Body of pancreas (tissue), 4 donors: ENCODE results near the gene NLN. TPM values are rescaled to one million over a fixed set of nuclear protein-coding genes. Genes with fewer than 3 reads are reported as not detected.
"Not testable (repeated sequence)": the region's sequence is repeated elsewhere in the genome, so short reads cannot be mapped to it uniquely, and the experiment has no call there.

Experiments used
- ATAC-seq: fragments of 150-250 bp; one replicate; pipeline ENCODE4 v1.9.1; 2016
- DNase-seq, 4 donors: peaks; one replicate each; pipeline ENCODE4 v3.0.0-alpha.2; 2019
- H3K27ac ChIP-seq, 4 donors: fragments of 200-600 bp; sonication (generic); 1 replicate in 3 of 4; 2 replicates in 1 of 4; pipeline versions ENCODE4 v1.5.1 to v1.6.1; 2016 to 2019; ENCODE audit warnings: mild to moderate bottlenecking in 1 of 4, mixed read lengths in 1 of 4, moderate library complexity in 1 of 4
- H3K27me3 ChIP-seq, 2 donors: fragments of 200-600 bp; sonication (generic); one replicate each; pipeline ENCODE4 v1.6.0; 2016; ENCODE audit warnings: mild to moderate bottlenecking in 1 of 2
- H3K36me3 ChIP-seq, 2 donors: fragments of 200-600 bp; sonication (generic); replicated peaks in 1 of 2; 2 replicates each; pipeline ENCODE4 v1.5.1; 2016; ENCODE audit warnings: low read depth in 2 of 2; ENCODE audit not compliant: insufficient read depth in 1 of 2
- H3K4me1 ChIP-seq: fragments of 200-600 bp; sonication (generic); one replicate; pipeline ENCODE4 v1.6.0; 2016
- H3K4me3 ChIP-seq, 2 donors: fragments of 200-600 bp; sonication (generic); 1 replicate in 1 of 2; 2 replicates in 1 of 2; pipeline ENCODE4 v1.5.1; 2016 to 2019
- H3K9me3 ChIP-seq, 3 donors: fragments of 200-600 bp; sonication (generic); 1 replicate in 2 of 3; 2 replicates in 1 of 3; pipeline ENCODE4 v1.5.1; 2016
- CTCF ChIP-seq, 7 experiments: fragments of 450-650 bp in 4 of 7; fragments of 200-600 bp in 3 of 7; sonication (generic) in 3 of 7; IDR thresholded peaks; one replicate each; pipeline ENCODE4 v1.5.1; 2016 to 2019; ENCODE audit warnings: antibody characterized with exemption in 7 of 7
- POLR2A ChIP-seq, 3 donors: fragments of 450-650 bp; IDR thresholded peaks; one replicate each; pipeline ENCODE4 v1.6.1; 2016; ENCODE audit warnings: antibody characterized with exemption in 3 of 3, mild to moderate bottlenecking in 2 of 3
- WGBS, 2 donors: methylation state at CpG; one replicate each; pipeline ENCODE4 v1.1.5; 2017; 5-methylcytosine and 5-hydroxymethylcytosine counted together
- intact Hi-C: fragments of 100-400 bp; cut with DNase I; formaldehyde crosslinking; loops from one replicate; pipeline ENCODE4 v1.15.1; 2023
- total RNA-seq, 2 donors: library from RNA; depleted of rRNA; stranded (reverse); fragments of >200 nt; gene quantifications; one replicate each; pipeline ENCODE4 v1.1.0, GENCODE V29; 2016

The NLN gene
- total RNA-seq, 2 donors from 2014 or later, result 2.3 to 8.0 TPM

DNA sequence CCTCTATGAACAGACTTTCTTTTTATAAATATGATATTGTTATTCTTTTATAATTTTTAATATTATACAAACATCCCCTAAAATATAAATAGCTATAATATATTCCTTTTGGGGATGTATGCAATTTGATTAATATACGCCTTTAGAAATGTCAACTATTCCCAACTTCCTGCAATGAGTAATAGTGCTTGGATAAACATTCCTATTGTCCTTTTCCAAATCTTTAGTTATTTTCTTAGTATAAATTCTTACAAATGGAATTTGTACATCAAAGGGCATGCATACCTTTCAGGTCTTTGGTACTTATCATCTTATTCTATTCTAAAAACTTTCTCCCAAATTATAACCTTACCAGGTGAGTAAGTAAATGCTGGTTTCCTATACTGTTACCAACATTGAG is 6.2 kb downstream of the NLN start:
- H3K4me3 ChIP-seq, result no peak overlapping the region
- peaks cover 1% of the 10 kb centered on the region for H3K4me1 ChIP-seq
- TF ChIP-seq POLR2A (IDR thresholded peaks at IDR 0.05), result no peak
- TF ChIP-seq CTCF (IDR thresholded peaks at IDR 0.05), result no peak
- intact Hi-C loops, result no loop called here
- H3K27ac ChIP-seq, result no peak overlapping the region
- WGBS, 2 donors, result 88 to 93% methylated on average over 1 of the region's 1 CpG
- no peaks in the 10 kb centered on the region for H3K36me3 ChIP-seq
- DNase-seq (no peak), ATAC-seq (no peak)
- no peaks in the 10 kb centered on the region for H3K9me3 ChIP-seq
- H3K27me3 ChIP-seq, result no peaks in the 10 kb centered on the region

DNA sequence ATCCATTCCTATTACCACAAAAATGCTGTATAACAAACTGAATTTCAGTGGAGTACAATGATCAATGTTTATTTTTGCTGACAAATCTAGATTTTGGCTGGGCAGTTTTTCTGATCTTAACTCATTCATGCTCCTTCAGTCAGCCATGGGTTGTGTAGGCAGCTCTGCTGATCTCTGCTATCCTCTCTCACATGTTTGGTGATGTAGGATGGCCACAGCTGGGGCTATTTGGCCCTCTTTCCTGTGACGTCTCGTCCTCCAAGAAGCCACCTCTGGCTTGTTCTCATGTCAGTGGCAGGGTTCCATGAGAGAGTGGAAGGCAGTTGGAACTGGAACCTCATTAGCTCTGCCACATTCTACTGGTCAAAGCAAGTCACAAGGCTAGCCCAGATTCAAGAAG is 8.9 kb downstream of the NLN start:
- TF ChIP-seq CTCF (IDR thresholded peaks at IDR 0.05) (no peak), POLR2A (IDR thresholded peaks at IDR 0.05) (no peak)
- 76 to 82% methylated on average over 2 of the region's 2 CpGs for WGBS, 2 donors
- ATAC-seq (no peak), DNase-seq (no peak)
- no peak overlapping the region for H3K27ac ChIP-seq
- H3K4me1 ChIP-seq, result no peaks in the 10 kb centered on the region
- no peaks in the 10 kb centered on the region for H3K9me3 ChIP-seq
- no peaks in the 10 kb centered on the region for H3K27me3 ChIP-seq
- no peak overlapping the region for H3K4me3 ChIP-seq
- H3K36me3 ChIP-seq, result no peaks in the 10 kb centered on the region
- intact Hi-C loops, result no loop called here

GRCh38 chr5:65732046-65732445 is 10.0 kb downstream of the NLN start:
- 55 to 93% methylated on average over 3 of the region's 3 CpGs for WGBS, 2 donors
- H3K9me3 ChIP-seq, H3K27ac ChIP-seq, H3K36me3 ChIP-seq, DNase-seq, H3K27me3 ChIP-seq, ATAC-seq, H3K4me1 ChIP-seq, intact Hi-C loops, H3K4me3 ChIP-seq: not testable (repeated sequence)

- WGBS, 2 donors, result 49 to 63% methylated on average over 4 to 7 of the region's 7 CpGs
- H3K4me3 ChIP-seq, H3K9me3 ChIP-seq, H3K4me1 ChIP-seq, DNase-seq, H3K27me3 ChIP-seq, intact Hi-C loops, ATAC-seq, H3K36me3 ChIP-seq, H3K27ac ChIP-seq: not testable (repeated sequence)
Observed at GRCh38 chr5:65734196-65734775, 12.3 kb downstream of the NLN start.

GRCh38 chr5:65734921-65735320 is 12.9 kb downstream of the NLN start:
- Histone ChIP-seq H3K9me3 (no peaks in the 10 kb centered on the region), H3K27me3 (no peaks in the 10 kb centered on the region), H3K4me1 (no peaks in the 10 kb centered on the region), H3K36me3 (no peaks in the 10 kb centered on the region), H3K4me3 (no peak overlapping the region), H3K27ac (no peak overlapping the region)
- TF ChIP-seq POLR2A (IDR thresholded peaks at IDR 0.05), result no peak
- TF ChIP-seq CTCF (IDR thresholded peaks at IDR 0.05), result no peak
- 73 to 95% methylated on average over 1 of the region's 1 CpG for WGBS, 2 donors
- no peak for ATAC-seq
- intact Hi-C loops, result no loop called here
- no peak for DNase-seq

GRCh38 chr5:65736011-65736410 is 14.0 kb downstream of the NLN start:
- WGBS, 2 donors, result 84 to 96% methylated on average over 1 of the region's 1 CpG
- Histone ChIP-seq H3K9me3 (no peaks in the 10 kb centered on the region), H3K4me3 (no peak overlapping the region), H3K27ac (no peak overlapping the region), H3K36me3 (no peaks in the 10 kb centered on the region), H3K4me1 (no peaks in the 10 kb centered on the region), H3K27me3 (no peaks in the 10 kb centered on the region)
- TF ChIP-seq POLR2A (IDR thresholded peaks at IDR 0.05) (no peak), CTCF (IDR thresholded peaks at IDR 0.05) (no peak)
- no peak for DNase-seq
- no peak for ATAC-seq
- intact Hi-C loops, result no loop called here
